Stimulated activated CD4-positive, alpha-beta T cell treated with anti-CD3 and anti-CD28 coated beads, TNF-alpha, amount 100 ng/mL, for 24 hours (primary cell): ENCODE data around the gene GPA33.
A peak's percentile ranks its signal among the peaks of the same experiment; 100 is the strongest.
"Not testable (repeated sequence)": the region's sequence is repeated elsewhere in the genome, so short reads cannot be mapped to it uniquely, and the experiment has no call there.

ENCODE experiments used
- DNase-seq, 3 experiments: peaks; one replicate each; pipeline ENCODE4 v3.0.0-alpha.2; 2020; ENCODE audit warnings: low read depth in 3 of 3

GPA33 gene

DNA sequence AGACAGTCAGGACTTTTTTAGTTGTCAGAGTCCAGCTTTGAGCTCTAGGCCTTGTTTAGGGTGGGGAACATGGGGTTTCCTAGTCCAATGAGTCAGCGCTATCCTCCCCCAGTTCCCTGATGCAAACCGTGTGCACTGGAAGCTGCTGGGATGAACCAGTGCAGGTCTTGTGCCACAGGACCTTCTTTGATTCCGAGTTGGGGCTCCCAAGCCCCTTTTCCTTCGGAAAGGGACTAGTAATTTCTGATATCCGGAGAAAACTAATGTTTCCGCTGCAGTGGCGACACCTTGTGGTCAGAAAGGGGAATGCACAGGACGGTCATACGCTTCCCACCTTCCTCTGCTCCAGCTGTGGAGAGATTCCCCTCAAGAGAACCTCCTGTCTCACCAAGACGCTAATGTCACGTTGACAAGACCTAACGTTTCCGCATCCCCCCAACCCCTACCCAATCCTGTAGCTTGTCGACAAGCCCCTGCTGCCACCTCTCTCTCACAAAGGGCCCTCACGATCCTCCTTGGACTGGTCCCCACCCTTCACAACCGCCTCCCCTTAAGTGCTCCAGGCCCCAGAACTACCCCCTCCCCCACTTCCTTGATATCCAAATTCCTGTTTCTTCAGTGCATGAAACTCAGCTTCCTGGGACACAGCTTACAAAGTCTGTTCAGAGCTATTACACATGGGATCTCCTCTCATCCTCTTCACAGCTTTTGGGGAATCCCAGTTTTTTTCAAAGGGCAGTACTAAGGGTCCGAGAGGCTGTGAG, 30.9 kb downstream of the GPA33 start:
- peak; percentile 58 to 75 (median 63) for DNase-seq

DNA sequence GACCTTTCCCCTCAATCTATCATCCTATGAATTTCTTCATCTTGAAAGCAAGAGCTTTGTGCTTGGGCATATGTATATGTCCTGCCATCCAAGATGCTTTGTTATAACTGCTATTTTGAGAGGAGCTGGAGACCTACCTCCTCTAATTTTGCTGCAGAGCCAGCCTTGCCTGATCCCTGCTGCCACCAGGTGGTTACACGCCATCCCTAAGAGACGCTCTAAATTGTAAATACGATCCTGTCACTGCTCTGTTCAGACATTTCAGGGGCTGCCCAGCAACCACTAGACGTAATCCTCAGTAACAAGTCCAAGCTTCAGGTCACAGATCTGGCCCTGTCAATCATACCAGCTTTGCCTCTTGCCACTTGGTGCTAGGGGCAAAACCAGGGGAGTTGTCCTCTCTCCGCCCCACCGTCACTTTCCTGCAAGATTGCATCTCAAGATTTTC, 32.9 kb downstream of the GPA33 start:
- peak in 1 of 3 experiments; percentile 22 for DNase-seq

DNA sequence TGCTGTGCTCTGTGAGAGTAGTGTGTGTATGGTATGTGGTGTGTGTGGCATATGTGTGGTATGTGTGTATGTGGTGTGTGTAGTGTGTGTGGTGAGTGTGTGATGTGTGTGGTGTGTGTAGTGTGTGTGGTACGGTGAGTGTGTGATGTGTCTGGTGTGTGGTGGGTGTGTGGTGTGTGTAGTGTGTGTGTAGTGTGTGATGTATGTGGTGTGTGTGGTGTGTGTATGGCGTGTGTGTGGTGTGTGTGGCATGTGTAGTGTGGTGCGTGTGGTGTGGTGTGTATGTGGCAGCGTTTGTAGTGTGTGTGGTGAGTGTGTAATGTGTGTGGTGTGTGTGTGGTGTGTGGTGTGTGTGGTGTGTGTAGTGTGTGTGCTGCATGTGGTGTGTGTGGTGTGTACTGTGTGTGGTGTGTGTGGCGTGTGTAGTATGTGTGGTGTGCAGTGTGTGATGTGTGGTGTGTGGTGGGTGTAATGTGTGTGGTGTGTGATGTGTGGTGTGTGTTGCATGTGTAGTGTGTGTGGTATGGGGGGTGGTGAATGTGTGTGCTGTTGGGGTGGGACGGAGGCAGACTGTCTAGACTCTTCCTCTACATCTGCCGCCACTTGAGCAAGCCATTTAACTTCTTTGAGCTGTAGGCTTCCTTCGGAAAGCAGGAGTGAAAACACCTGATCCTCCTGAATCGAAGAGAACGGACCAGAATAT, 33.5 kb downstream of the GPA33 start:
- DNase-seq = no peak

DNA sequence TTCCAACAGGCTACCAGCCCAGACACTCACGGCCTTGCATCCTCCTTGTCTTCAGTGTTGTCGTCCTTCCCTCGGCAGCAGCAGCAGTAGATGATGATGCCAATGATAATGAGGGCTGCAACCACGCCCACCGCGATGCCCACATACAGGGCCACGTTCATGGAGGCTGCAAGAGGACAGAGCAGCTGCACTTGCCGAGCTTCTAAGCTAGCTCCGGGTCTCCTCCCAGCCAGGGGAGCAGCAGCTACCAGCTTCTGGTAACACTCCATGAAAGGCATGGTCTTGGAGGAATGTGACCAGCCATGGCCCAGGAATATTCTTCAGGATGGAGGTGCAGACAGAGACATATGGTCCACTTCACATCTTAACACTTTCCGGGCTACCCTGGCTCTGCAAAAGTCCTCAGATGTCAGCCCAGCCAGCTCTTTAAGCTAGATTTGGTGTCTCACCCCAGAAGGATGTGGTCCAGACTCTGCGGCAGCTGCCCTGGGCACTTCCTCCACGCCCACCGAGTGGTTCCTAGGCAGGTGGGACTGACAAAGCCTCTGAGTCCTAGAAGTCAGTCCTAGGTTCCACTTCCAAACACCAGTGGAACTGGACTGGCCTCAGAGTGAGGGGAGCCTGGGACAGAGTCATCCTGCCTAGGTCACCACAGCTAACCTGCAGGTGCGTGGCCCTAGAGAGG, 35.1 kb downstream of the GPA33 start:
- DNase-seq = no peak

DNA sequence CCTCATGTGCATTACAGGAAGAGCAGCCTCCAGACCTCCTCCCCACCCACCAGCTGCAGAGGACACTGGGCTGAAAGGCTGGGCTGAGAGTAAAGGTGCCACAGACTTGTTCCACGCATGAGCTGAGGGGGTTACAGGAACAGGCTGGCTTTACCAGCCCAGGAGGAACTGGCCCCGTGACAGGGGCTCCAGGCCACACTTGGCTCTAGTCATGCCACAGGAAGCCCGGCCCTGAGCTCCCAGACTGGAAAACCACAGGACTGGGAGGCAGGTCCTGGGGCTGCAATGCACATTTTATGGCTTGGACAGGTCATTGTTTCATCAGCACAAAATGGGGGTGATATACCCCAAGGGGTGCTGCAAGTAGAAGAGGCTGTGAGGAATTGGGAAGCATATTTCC, 35.6 kb downstream of the GPA33 start:
- no peak for DNase-seq

DNA sequence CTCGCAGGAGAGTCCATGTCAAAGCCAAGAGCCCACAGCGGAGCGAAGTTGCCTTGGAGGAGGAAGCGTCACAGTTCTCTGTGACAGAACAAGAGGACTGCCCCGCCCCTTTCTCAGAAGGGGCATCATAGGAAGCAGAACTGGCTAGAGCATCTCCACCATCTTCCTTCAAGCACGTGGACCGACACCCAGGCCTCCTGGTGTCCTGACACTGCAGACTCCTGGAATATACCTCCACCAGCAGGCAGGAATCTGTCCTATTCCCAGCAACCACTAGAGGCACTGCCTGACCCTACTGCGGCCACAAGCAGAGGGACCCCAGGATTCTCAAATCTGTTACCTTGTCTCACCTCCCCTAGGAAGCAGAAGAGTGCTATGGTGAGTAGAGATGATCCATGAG, 37.8 kb downstream of the GPA33 start:
- DNase-seq = no peak

DNA sequence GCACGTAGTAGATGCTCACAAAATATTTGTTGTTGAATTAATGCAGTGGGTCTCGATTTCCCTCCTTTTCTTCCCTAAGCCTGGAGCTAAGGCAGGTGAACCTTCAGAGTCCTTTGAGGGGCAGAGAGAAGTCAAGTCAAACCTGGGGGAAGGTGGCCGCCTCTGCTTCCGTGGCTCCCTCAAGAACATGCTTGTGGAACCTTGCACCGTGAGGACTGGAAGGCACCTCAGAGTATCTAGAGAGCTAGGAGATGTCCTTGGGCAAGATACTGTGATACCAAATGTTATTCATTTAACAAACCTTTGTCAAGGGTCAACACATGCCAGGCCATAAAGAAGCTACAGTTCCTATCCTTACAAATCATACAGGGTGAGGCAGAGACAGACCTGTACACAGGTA, 38.3 kb downstream of the GPA33 start:
- no peak for DNase-seq

DNA sequence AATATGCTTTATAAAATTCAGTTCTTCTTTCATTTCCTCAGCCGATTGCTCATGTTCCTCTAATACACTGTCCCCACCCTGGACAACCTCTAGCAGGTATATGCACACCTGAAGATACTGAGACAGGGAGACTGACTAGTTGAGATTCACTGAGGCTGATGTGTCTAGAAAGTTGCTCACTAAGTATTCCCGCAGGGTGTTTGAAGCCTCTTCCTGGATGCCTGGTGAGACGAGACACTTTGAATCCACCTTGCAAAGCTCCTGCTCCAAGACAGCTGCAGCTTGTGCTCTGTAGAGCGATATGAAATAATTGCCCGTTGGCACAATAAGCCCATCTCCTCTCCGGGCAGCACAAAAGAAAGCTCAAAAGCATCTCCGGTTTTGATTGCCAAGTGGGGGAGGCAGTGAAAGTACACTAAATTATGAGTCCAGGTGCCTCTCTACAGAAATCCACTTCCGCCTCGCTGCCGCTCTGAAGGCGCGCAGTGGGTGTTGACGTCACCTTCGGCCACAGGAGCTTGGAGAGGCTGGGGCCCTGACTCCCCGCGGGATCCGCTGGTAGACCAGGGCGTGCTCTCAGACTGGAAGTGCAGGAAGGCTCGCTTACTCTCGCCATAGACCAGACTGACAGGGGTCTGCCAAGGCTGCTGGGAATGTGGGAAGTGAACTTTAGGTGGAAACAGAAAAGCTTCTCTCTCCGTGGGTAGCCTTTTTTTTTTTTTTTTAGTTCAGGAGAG, 46.3 kb downstream of the GPA33 start:
- DNase-seq = peak; percentile 34 to 75 (median 42)

DNA sequence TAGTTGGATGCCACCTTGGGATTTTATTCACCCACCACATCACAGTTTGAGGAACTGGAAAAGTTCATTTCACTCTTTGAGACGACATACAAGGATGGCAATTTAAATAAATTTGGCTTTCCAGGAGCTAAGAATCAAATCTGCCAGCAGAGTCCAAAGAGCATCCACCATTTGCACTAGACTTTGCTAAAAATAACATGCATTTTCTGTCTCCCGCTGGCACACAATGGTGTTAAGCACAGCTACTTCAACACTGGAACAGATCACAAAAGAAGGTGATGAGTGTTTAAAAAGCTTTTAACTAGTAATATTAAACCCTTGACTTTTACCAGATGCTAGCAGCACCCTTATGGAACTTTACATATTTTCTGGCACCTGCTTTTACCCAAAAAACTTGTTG, 56.5 kb downstream of the GPA33 start:
- no peak for DNase-seq

DNA sequence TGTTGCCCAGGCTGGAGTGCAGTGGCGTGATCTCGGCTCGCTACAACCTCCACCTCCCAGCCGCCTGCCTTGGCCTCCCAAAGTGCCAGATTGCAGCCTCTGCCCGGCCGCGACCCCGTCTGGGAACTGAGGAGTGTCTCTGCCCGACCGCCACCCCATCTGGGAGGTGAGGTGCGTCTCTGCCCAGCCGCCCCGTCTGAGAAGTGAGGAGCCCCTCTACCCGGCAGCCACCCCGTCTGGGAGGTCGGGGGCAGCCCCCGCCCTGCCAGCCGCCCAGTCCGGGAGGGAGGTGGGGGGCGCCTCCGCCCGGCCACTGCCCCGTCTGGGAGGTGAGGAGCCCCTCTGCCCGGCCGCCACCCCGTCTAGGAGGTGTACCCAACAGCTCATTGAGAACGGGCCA, 60.6 kb downstream of the GPA33 start:
- DNase-seq = not testable (repeated sequence)

DNA sequence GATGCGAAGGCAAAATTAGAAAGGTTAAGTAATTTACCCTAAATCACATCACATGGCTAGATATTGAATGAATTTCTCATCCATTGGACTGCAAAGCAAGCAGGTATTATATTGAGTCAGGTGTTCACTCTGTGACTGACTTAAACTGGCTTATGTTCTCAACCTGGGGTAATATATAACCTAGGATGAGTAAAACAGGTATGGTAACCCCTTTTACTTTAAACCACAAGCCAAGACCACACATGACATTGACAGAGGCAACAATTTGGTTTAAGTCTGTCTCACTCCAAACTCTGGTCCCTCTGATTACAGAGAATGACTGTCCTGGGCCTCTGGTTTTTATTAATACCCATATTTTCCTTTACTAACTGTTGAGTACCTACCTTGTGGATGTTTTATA, 67.8 kb downstream of the GPA33 start:
- DNase-seq = no peak

DNA sequence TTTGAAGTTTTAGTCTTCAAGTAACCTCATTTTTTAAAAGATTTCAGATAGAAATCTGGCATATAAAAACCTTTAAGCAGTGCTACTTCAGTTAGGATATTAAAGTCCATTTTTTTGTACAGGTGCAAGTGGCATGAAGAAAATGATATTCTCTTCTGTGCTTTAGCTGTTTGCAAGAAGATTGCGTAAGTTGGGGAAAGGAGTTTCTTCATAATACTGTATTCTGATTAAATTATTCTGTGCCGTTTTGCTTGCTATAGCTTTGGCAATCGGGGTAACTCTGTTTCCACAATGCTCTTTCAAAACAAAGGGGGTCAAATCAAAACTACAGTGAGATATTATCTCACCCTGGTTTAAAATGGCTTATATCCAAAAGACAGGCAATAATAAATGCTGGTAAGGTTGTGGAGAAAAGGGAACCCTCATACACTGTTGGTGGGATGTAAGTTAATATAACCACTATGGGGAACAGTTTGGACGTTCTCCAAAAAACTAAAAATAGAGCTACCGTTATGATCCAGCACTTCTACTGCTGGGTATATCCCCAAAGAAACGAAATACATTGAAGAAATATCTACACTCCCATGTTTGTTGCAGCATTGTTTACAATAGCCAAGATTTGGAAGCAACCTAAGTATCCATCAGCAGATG, 74.0 kb downstream of the GPA33 start:
- DNase-seq = no peak

DNA sequence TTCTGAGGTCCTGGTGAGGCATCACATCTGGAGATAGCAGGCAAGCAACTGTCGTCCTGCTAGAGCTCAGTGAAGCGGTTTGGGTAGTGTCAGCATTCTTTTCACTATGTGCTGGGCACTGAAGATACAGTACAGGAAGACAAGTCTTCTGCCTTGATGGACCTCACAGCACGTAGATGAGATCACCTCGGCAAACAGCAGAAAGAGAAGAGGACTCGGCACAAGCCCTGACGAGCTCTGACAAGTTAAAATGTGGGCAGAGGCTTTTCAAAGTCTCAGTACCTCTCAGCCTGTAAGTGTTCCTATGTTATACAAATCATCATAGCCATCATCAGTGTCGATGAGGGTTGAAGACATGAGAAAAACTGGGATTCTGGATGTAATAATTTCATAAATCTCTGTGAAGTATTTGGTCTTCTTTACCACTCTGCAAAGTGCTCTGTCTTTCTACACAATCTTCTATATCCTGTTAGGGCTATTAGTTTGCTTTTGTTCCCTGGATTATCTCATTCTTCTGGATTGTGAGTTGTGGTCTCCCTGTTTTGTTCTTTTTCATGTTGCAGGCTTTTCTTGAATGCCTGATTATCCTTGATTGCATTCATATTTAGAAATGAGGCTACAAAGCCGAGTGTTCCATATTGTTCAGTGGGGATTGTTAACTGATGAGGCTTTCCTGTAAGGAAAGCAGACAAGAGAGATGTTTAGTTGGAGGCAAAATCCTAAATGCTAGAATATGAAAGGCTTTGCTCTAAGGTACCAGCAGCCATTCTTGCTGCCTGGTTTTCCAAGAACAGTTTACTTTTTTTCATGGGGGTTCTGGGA, 76.9 kb downstream of the GPA33 start:
- DNase-seq = no peak

DNA sequence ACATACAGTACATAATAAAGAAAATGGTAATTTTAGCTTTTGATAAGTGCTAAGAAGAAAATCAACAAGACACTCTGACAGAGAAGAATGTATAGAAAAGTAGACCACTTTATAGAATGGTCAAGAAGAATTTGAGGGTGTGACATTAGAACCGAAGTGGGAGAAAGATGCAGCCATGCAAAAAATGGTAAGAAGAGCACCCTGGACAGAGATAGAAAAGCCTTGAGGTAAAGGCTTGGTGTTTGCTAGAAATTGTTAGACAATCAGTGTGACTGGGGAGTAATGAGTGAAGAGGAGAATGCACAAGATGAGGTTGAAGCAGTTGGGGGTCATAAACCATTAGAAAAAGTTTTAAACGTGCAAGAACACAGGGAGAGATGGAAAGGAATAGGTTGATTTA, 77.6 kb downstream of the GPA33 start:
- no peak for DNase-seq

DNA sequence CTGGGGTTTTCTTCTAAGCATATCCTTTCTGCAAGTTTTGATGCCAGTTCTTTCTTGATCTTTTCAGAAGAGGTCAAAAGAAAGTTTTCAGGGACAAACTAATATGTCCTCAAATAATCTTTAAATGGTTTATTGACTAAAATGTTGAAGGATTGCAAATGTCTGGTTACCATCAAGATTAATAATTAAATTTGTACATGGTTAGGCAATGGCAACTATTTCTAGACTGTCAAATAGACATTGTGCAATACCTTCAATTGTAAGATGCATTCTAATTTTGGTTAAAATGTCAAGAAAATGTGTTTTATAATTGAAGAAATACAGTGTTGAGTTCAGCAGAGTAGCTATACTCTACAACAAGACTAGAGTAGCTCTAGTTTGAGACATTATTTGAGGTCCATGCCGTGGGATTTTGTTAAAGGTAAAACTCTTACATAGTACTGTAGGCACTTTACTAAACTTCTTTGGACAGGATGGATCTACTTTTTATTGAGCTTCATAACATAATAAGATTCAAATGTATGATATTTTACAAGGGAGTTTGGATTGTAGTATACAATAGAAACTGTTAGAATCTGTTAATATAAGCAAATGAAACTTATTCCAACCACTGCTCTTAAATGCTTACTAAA, 78.5 kb downstream of the GPA33 start:
- no peak for DNase-seq

DNA sequence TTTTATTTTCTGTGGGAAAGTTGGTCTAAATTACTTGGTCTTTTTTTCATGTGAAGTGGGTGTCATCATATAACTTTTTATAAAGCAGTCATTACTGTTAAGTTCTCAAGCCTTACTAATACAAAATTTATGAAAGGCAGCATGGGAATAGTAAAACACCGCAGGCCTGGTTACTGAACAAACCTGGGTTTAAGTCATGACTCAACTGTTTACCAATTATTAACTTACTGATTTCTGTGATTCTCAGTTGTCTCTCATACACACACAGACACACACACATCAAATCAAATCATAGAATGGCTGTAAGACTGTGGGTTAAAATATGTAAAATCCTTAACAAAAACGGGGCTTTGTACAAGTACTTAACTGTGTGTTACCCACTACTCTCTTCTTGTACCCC, 86.5 kb downstream of the GPA33 start:
- DNase-seq = no peak
